ENCODE data around the gene FTL. TPM values are rescaled to one million over a fixed set of nuclear protein-coding genes. Genes with fewer than 3 reads are reported as not detected.

FTL gene
- polyA plus RNA-seq, 4 donors = 4,142 to 9,292 (median 8,268) TPM

DNA sequence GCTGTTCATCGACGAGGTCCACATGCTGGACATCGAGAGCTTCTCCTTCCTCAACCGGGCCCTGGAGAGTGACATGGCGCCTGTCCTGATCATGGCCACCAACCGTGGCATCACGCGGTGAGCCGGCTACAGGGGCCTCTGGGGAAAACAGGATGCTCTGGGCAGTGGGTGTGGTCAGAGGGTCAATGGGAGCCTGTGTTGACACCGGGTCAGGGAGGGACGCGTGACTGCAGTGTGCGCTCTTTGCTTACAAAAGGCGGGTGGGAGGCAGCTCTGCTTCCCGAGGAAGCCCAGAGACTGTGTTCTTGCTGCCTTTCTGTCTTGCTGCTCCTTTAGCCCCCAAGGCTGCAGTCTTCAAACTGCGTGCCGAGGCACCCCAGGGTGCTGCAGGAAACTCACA is 46.1 kb downstream of the FTL start:
- FAIRE-seq = no peak
- DNase-seq = no peak
- Histone ChIP-seq H3K4me1 (ENCODE audit: control insufficient read depth in 3 of 3, insufficient read depth in 2 of 3, low read depth in 1 of 3, low read length in 2 of 3) (no peaks in the 10 kb centered on the region), H3K27me3 (ENCODE audit: control insufficient read depth in 3 of 3, insufficient read depth in 3 of 3, low read length in 3 of 3) (no peaks in the 10 kb centered on the region), H3K27ac (ENCODE audit: low read depth in 1 of 3, low read length in 2 of 3) (no peak overlapping the region), H3K9me3 (ENCODE audit: control insufficient read depth in 2 of 2, insufficient read depth in 1 of 2, low read depth in 1 of 2, low read length in 1 of 2) (no peaks in the 10 kb centered on the region), H3K36me3 (ENCODE audit: control insufficient read depth in 3 of 3, insufficient read depth in 2 of 3, low read depth in 1 of 3, low read length in 3 of 3) (peaks cover 5 to 79% (median 15%) of the 10 kb centered on the region in 3 donors), H3K4me3 (ENCODE audit: low read depth in 1 of 3, low read length in 3 of 3) (no peak overlapping the region)
- 90 to 93% (median 93%) methylated on average over 15 to 17 of the region's 17 CpGs for WGBS, 3 donors

DNA sequence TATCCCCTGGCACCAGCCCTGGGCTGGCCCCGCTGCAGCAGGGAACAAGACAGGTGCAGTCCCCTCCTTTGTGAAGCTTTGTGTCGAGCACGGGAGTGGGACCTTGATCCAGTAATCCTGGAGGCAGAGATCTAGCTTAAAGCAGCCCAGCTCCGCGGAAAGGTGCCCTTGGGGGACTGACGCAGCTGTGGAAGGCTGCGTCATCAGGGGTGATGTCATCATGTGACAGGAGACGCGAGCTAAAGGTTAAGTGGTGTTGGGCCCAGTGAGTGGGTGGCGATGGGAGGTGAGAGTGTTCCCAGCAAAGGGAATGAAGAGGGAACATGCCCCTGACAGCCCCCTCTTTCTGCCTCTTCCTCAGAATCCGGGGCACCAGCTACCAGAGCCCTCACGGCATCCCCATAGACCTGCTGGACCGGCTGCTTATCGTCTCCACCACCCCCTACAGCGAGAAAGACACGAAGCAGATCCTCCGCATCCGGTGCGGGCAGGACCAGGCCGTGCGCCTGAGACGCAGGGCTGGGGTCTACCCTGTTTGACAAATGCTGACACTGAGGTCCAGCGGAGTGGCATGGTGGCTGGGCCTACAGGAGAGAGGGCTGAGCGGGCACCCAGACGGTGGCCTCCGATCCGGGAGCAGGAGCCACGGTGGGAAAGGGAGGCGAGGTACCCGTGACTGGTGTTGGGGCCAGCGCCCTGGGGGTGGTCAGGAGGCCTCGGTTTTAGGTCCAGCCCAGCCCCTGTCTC is 49.2 kb downstream of the FTL start:
- H3K4me1 ChIP-seq (ENCODE audit: control insufficient read depth in 3 of 3, insufficient read depth in 2 of 3, low read depth in 1 of 3, low read length in 2 of 3) = peaks cover 0 to 11% (median 4%) of the 10 kb centered on the region in 3 donors
- no peak overlapping the region for H3K27ac ChIP-seq (ENCODE audit: low read depth in 1 of 3, low read length in 2 of 3)
- H3K27me3 ChIP-seq (ENCODE audit: control insufficient read depth in 3 of 3, insufficient read depth in 3 of 3, low read length in 3 of 3) = peaks cover 0 to 10% (median 0%) of the 10 kb centered on the region in 3 donors
- H3K4me3 ChIP-seq (ENCODE audit: low read depth in 1 of 3, low read length in 3 of 3) = no peak overlapping the region
- H3K9me3 ChIP-seq (ENCODE audit: control insufficient read depth in 2 of 2, insufficient read depth in 1 of 2, low read depth in 1 of 2, low read length in 1 of 2) = no peaks in the 10 kb centered on the region
- DNase-seq = no peak
- H3K36me3 ChIP-seq (ENCODE audit: control insufficient read depth in 3 of 3, insufficient read depth in 2 of 3, low read depth in 1 of 3, low read length in 3 of 3) = peaks cover 5 to 71% (median 10%) of the 10 kb centered on the region in 3 donors
- 91 to 93% (median 91%) methylated on average over 30 to 32 of the region's 32 CpGs for WGBS, 3 donors
- FAIRE-seq = no peak

DNA sequence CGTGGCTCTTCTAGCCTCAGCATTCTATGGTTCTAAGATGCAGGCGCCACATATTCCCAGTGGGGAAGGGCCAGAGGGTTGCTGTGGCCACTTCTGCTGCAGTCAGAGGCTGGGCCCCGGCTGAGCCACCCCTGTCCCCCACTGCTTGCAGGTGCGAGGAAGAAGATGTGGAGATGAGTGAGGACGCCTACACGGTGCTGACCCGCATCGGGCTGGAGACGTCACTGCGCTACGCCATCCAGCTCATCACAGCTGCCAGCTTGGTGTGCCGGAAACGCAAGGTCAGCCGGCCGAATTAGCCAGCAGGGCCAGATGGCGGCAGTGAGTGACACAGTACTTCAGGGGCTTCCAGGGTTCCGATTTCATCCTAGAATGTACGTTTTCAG is 49.8 kb downstream of the FTL start:
- DNase-seq (no peak), FAIRE-seq (no peak)
- Histone ChIP-seq H3K36me3 (ENCODE audit: control insufficient read depth in 3 of 3, insufficient read depth in 2 of 3, low read depth in 1 of 3, low read length in 3 of 3) (peaks cover 5 to 65% (median 7%) of the 10 kb centered on the region in 3 donors), H3K4me1 (ENCODE audit: control insufficient read depth in 3 of 3, insufficient read depth in 2 of 3, low read depth in 1 of 3, low read length in 2 of 3) (peaks cover 0 to 11% (median 4%) of the 10 kb centered on the region in 3 donors), H3K27ac (ENCODE audit: low read depth in 1 of 3, low read length in 2 of 3) (no peak overlapping the region), H3K4me3 (ENCODE audit: low read depth in 1 of 3, low read length in 3 of 3) (no peak overlapping the region), H3K9me3 (ENCODE audit: control insufficient read depth in 2 of 2, insufficient read depth in 1 of 2, low read depth in 1 of 2, low read length in 1 of 2) (no peaks in the 10 kb centered on the region), H3K27me3 (ENCODE audit: control insufficient read depth in 3 of 3, insufficient read depth in 3 of 3, low read length in 3 of 3) (peaks cover 0 to 15% (median 0%) of the 10 kb centered on the region in 3 donors)
- WGBS, 3 donors = 93 to 94% (median 93%) methylated on average over 18 of the region's 18 CpGs

DNA sequence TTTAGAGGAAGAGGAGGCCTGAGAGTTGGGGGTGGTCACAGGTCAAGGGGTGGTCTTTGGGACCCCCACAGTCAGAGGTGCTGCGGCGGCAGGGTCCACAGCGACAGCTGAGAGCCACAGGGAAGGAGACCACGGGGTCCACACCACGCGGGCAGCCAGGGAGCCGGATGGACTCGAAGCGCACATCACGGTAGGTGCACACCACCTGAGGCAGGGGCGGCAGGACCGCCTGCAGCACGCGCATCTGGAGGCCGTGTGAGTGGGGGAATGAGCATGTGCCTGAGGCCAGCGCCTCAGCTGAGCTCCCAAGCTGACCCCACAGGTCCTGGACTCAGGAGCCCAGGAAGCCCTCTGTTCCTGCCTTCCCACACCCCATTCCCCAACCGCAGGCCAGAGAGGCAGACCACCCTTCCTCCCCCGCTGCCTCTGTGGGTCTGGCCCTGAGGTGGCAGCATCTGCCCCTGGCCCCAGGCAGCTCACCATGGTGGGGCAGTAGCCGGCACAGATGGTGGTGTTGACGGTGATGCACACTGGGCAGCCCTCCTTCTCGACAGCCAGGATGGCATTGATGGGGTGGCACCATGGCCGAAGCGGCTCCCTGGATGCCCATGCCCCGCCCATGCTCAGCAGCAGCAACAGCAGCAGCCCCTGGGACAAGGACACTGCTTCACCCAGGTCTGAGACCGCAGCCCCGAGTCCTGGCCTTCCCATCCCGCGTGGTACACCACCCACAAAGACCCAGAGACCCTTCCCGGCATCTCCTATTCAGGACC is 51.1 kb downstream of the FTL start:
- Histone ChIP-seq H3K4me1 (ENCODE audit: control insufficient read depth in 3 of 3, insufficient read depth in 2 of 3, low read depth in 1 of 3, low read length in 2 of 3) (peaks cover 0 to 11% (median 4%) of the 10 kb centered on the region in 3 donors), H3K36me3 (ENCODE audit: control insufficient read depth in 3 of 3, insufficient read depth in 2 of 3, low read depth in 1 of 3, low read length in 3 of 3) (peaks cover 0 to 52% (median 5%) of the 10 kb centered on the region in 3 donors), H3K27ac (ENCODE audit: low read depth in 1 of 3, low read length in 2 of 3) (no peak overlapping the region), H3K4me3 (ENCODE audit: low read depth in 1 of 3, low read length in 3 of 3) (no peak overlapping the region), H3K9me3 (ENCODE audit: control insufficient read depth in 2 of 2, insufficient read depth in 1 of 2, low read depth in 1 of 2, low read length in 1 of 2) (no peaks in the 10 kb centered on the region), H3K27me3 (ENCODE audit: control insufficient read depth in 3 of 3, insufficient read depth in 3 of 3, low read length in 3 of 3) (peaks cover 0 to 29% (median 0%) of the 10 kb centered on the region in 3 donors)
- DNase-seq (no peak), FAIRE-seq (no peak)
- WGBS, 3 donors = 92 to 95% (median 94%) methylated on average over 21 to 26 of the region's 29 CpGs

Other genes with a start within 250 kb of the FTL start
- gene MAMSTR, start 245.6 kb upstream of the FTL start, polyA plus RNA-seq = 1 to 10 TPM in 2 of 4 donors, under 1 TPM in 1, not detected in 1; 0.89 to 7.7 (median 1.1) TPM
- 10 to 100 TPM in 1 of 4 donors, 1 to 10 TPM in 3; 1.3 to 13.5 (median 4.1) TPM for gene RASIP1, start 224.7 kb upstream of the FTL start, polyA plus RNA-seq
- gene IZUMO1, start 218.4 kb upstream of the FTL start, polyA plus RNA-seq = under 1 TPM in 2 of 4 donors, not detected in 2; 0.31 to 0.45 TPM
- 1 to 10 TPM in 2 of 4 donors, under 1 TPM in 2; 0.22 to 7.8 (median 1.1) TPM for gene FUT1, start 212.7 kb upstream of the FTL start, polyA plus RNA-seq
- under 1 TPM in 1 of 4 donors, not detected in 3; 0.09 TPM for gene FGF21, start 209.8 kb upstream of the FTL start, polyA plus RNA-seq
- 10 to 100 TPM; 16.2 to 70.9 (median 30.2) TPM for gene BCAT2, start 154.3 kb upstream of the FTL start, polyA plus RNA-seq
- 100 to 1,000 TPM in 1 of 4 donors, 10 to 100 TPM in 1, 1 to 10 TPM in 1, not detected in 1; 4.4 to 102 (median 11.6) TPM for gene HSD17B14, start 128.8 kb upstream of the FTL start, polyA plus RNA-seq
- gene PLEKHA4, start 96.7 kb upstream of the FTL start, polyA plus RNA-seq = 10 to 100 TPM in 2 of 4 donors, 1 to 10 TPM in 2; 4.0 to 20.3 (median 12.8) TPM
- 10 to 100 TPM; 52.8 to 73.0 (median 60.6) TPM for gene PPP1R15A, start 92.9 kb upstream of the FTL start, polyA plus RNA-seq
- under 1 TPM in 2 of 4 donors, not detected in 2; 0.10 to 0.38 TPM for gene TULP2, start 66.6 kb upstream of the FTL start, polyA plus RNA-seq
- 100 to 1,000 TPM; 102 to 359 (median 228) TPM for gene NUCB1, start 65.0 kb upstream of the FTL start, polyA plus RNA-seq
- gene DHDH, start 31.6 kb upstream of the FTL start, polyA plus RNA-seq = 10 to 100 TPM in 2 of 4 donors, 1 to 10 TPM in 2; 2.9 to 36.2 (median 13.8) TPM
- gene BAX, start 10.4 kb upstream of the FTL start, polyA plus RNA-seq = 100 to 1,000 TPM; 138 to 199 (median 162) TPM
- gene GYS1, start 28.0 kb downstream of the FTL start, polyA plus RNA-seq = 10 to 100 TPM; 16.2 to 40.0 (median 25.0) TPM
- 100 to 1,000 TPM in 1 of 4 donors, 10 to 100 TPM in 3; 45.4 to 108 (median 57.3) TPM for gene RUVBL2, start 28.6 kb downstream of the FTL start, polyA plus RNA-seq
- 10 to 100 TPM in 1 of 4 donors, 1 to 10 TPM in 2, under 1 TPM in 1; 0.12 to 40.5 (median 5.2) TPM for gene LHB, start 51.8 kb downstream of the FTL start, polyA plus RNA-seq
- gene CGB3, start 59.0 kb downstream of the FTL start, polyA plus RNA-seq = not detected
- gene CGB2, start 66.6 kb downstream of the FTL start, polyA plus RNA-seq = not detected
- not detected for gene CGB1, start 71.6 kb downstream of the FTL start, polyA plus RNA-seq
- under 1 TPM in 1 of 4 donors, not detected in 3; 0.09 TPM for gene CGB5, start 78.5 kb downstream of the FTL start, polyA plus RNA-seq
- not detected for gene CGB8, start 83.8 kb downstream of the FTL start, polyA plus RNA-seq
- gene CGB7, start 92.4 kb downstream of the FTL start, polyA plus RNA-seq = under 1 TPM in 2 of 4 donors, not detected in 2; 0.03 to 0.13 TPM
- under 1 TPM in 1 of 4 donors, not detected in 3; 0.34 TPM for gene NTF4, start 99.5 kb downstream of the FTL start, polyA plus RNA-seq
- gene KCNA7, start 107.4 kb downstream of the FTL start, polyA plus RNA-seq = under 1 TPM in 1 of 4 donors, not detected in 3; 0.03 TPM
- 100 to 1,000 TPM; 159 to 237 (median 223) TPM for gene SNRNP70, start 120.1 kb downstream of the FTL start, polyA plus RNA-seq
- gene LIN7B, start 149.1 kb downstream of the FTL start, polyA plus RNA-seq = 10 to 100 TPM in 2 of 4 donors, 1 to 10 TPM in 2; 7.7 to 21.9 (median 14.5) TPM
- 1 to 10 TPM; 1.4 to 7.6 (median 4.4) TPM for gene C19orf73, start 153.8 kb downstream of the FTL start, polyA plus RNA-seq
- gene PPFIA3, start 154.2 kb downstream of the FTL start, polyA plus RNA-seq = 10 to 100 TPM in 3 of 4 donors, 1 to 10 TPM in 1; 2.8 to 48.6 (median 30.1) TPM
- 1 to 10 TPM in 3 of 4 donors, under 1 TPM in 1; 0.67 to 2.6 (median 2.0) TPM for gene HRC, start 190.1 kb downstream of the FTL start, polyA plus RNA-seq
- 100 to 1,000 TPM in 2 of 4 donors, 10 to 100 TPM in 2; 15.8 to 298 (median 92.6) TPM for gene TRPM4, start 192.5 kb downstream of the FTL start, polyA plus RNA-seq

Measured in small intestine (tissue), 7 donors.